Measurements from ENCODE around the gene B4GALNT3. TPM values are rescaled to one million over a fixed set of nuclear protein-coding genes. Genes with fewer than 3 reads are reported as not detected.

The B4GALNT3 gene
- total RNA-seq, 4 donors from 2014 or later = under 0.01 to 0.80 (median 0.36) TPM

- H3K4me3 ChIP-seq = no peak overlapping the region
- no peak for DNase-seq (ENCODE audit: extremely low spot score)
- no peaks in the 10 kb centered on the region for H3K9me3 ChIP-seq
- H3K27me3 ChIP-seq = peaks cover 0 to 27% (median 0%) of the 10 kb centered on the region in 4 donors
- TF ChIP-seq, protein P1, sequence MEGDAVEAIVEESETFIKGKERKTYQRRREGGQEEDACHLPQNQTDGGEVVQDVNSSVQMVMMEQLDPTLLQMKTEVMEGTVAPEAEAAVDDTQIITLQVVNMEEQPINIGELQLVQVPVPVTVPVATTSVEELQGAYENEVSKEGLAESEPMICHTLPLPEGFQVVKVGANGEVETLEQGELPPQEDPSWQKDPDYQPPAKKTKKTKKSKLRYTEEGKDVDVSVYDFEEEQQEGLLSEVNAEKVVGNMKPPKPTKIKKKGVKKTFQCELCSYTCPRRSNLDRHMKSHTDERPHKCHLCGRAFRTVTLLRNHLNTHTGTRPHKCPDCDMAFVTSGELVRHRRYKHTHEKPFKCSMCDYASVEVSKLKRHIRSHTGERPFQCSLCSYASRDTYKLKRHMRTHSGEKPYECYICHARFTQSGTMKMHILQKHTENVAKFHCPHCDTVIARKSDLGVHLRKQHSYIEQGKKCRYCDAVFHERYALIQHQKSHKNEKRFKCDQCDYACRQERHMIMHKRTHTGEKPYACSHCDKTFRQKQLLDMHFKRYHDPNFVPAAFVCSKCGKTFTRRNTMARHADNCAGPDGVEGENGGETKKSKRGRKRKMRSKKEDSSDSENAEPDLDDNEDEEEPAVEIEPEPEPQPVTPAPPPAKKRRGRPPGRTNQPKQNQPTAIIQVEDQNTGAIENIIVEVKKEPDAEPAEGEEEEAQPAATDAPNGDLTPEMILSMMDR (IDR thresholded peaks at IDR 0.05) = no peak
- TF ChIP-seq EP300 (IDR thresholded peaks at IDR 0.05) = no peak
- no peak for TF ChIP-seq POLR2AphosphoS5 (IDR thresholded peaks at IDR 0.05)
- TF ChIP-seq POLR2A (IDR thresholded peaks at IDR 0.05; ENCODE audit: low read depth) = no peak
- H3K36me3 ChIP-seq = no peaks in the 10 kb centered on the region
- H3K4me1 ChIP-seq = no peaks in the 10 kb centered on the region
- 80% methylated on average over 5 of the region's 5 CpGs for WGBS
- intact Hi-C loops (cut with DNase I) = no loop called here
- no peak overlapping the region for H3K27ac ChIP-seq (replicated peaks in 1 of 4)
These were observed 7.0 kb downstream of the B4GALNT3 start for GRCh38 chr12:466762-467161.

DNA sequence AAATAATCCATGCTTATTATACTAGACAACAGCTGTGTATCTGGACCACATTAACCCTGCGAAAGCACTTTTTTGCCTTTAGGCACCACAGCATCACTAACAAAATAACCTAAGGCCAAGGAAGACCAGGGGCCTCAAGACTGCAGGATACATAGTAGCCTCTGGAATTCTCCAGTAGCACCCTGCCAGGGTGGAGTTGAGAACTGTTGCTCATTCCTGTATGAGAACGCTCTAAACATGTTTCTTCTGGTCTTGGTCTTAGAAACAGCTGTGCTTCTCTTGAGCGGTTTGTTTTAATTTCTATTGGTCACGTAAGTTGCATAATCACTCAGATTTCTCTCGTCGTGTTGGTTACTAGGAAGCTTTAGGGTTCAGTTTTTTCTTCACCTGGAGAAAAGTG is 7.9 kb downstream of the B4GALNT3 start:
- no peak for DNase-seq (ENCODE audit: extremely low spot score)
- peaks cover 0 to 20% (median 0%) of the 10 kb centered on the region in 4 donors for H3K27me3 ChIP-seq
- intact Hi-C loops (cut with DNase I) = no loop called here
- H3K4me3 ChIP-seq = no peak overlapping the region
- TF ChIP-seq, protein P1 (IDR thresholded peaks at IDR 0.05) = no peak
- TF ChIP-seq POLR2AphosphoS5 (IDR thresholded peaks at IDR 0.05) (no peak), POLR2A (IDR thresholded peaks at IDR 0.05; ENCODE audit: low read depth) (no peak), EP300 (IDR thresholded peaks at IDR 0.05) (no peak)
- no peaks in the 10 kb centered on the region for H3K4me1 ChIP-seq
- no peaks in the 10 kb centered on the region for H3K36me3 ChIP-seq
- no peak overlapping the region for H3K27ac ChIP-seq (replicated peaks in 1 of 4)
- no peaks in the 10 kb centered on the region for H3K9me3 ChIP-seq
- WGBS = 89% methylated on average over 6 of the region's 6 CpGs

- 79% methylated on average over 10 of the region's 10 CpGs for WGBS
- Histone ChIP-seq H3K4me3 (no peak overlapping the region), H3K27ac (replicated peaks in 1 of 4) (no peak overlapping the region), H3K9me3 (no peaks in the 10 kb centered on the region), H3K36me3 (no peaks in the 10 kb centered on the region), H3K4me1 (no peaks in the 10 kb centered on the region), H3K27me3 (peaks cover 0 to 27% (median 0%) of the 10 kb centered on the region in 4 donors)
- no peak for DNase-seq (ENCODE audit: extremely low spot score)
- intact Hi-C loops (cut with DNase I) = no loop called here
- TF ChIP-seq, protein P1 (IDR thresholded peaks at IDR 0.05) = no peak
- TF ChIP-seq POLR2AphosphoS5 (IDR thresholded peaks at IDR 0.05) (no peak), POLR2A (IDR thresholded peaks at IDR 0.05; ENCODE audit: low read depth) (no peak), EP300 (IDR thresholded peaks at IDR 0.05) (no peak)
These were observed 9.1 kb downstream of the B4GALNT3 start for GRCh38 chr12:468671-469389.

DNA sequence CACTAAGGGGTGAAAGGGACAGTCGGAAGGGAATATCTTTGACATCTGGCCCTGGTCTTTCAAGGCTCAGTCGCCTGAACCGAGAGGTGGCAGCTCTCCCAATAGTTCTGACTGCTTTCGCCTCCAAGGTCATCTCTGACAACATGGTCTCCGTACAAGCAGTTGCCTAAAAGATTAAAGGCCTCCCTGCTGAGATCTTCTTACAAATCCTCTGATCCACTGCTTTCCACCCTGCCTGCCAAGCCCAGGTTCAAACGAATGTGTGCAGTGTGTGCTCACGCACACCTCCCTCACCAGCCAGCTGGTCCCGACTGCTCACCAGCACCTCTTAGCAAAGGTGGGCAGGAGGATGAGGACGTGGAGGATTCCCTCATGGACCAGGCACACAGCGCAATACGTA is 10.4 kb downstream of the B4GALNT3 start:
- intact Hi-C loops (cut with DNase I) = no loop called here
- Histone ChIP-seq H3K27ac (replicated peaks in 1 of 4) (no peak overlapping the region), H3K36me3 (no peaks in the 10 kb centered on the region), H3K4me3 (no peak overlapping the region), H3K9me3 (no peaks in the 10 kb centered on the region), H3K4me1 (no peaks in the 10 kb centered on the region), H3K27me3 (peaks cover 0 to 31% (median 0%) of the 10 kb centered on the region in 4 donors)
- no peak for DNase-seq (ENCODE audit: extremely low spot score)
- 77% methylated on average over 11 of the region's 11 CpGs for WGBS
- no peak for TF ChIP-seq POLR2AphosphoS5 (IDR thresholded peaks at IDR 0.05)
- TF ChIP-seq, protein P1 (IDR thresholded peaks at IDR 0.05) = no peak

DNA sequence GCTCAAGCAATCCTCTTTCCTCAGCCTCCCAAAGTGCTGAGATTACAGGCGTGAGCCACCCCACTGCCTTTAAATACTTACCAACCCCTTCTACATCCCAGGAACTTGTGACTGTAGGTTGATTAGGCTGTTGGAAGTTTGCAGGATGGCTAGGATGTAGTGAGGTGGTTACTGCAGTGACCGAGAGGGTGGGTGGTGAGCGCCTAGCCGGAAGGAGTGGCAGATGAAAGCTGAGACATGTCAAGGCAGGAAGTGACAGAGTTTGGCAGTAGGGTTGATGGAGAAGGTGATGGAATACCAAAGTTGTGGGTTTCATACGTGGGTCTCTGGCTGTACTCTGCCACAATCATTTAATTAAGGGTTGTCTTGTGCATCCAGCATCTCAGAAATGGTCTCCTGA is 13.5 kb downstream of the B4GALNT3 start:
- no peak overlapping the region for H3K27ac ChIP-seq (replicated peaks in 1 of 4)
- no peak for DNase-seq (ENCODE audit: extremely low spot score)
- H3K4me3 ChIP-seq = no peak overlapping the region
- peaks cover 0 to 31% (median 0%) of the 10 kb centered on the region in 4 donors for H3K27me3 ChIP-seq
- TF ChIP-seq EP300 (IDR thresholded peaks at IDR 0.05) = no peak
- TF ChIP-seq, protein P1 (IDR thresholded peaks at IDR 0.05) = no peak
- no peaks in the 10 kb centered on the region for H3K4me1 ChIP-seq
- H3K9me3 ChIP-seq = no peaks in the 10 kb centered on the region
- WGBS = 76% methylated on average over 5 of the region's 5 CpGs
- H3K36me3 ChIP-seq = no peaks in the 10 kb centered on the region
- intact Hi-C loops (cut with DNase I) = no loop called here
